Measurements from ENCODE around the gene TAC4.

The TAC4 gene

DNA sequence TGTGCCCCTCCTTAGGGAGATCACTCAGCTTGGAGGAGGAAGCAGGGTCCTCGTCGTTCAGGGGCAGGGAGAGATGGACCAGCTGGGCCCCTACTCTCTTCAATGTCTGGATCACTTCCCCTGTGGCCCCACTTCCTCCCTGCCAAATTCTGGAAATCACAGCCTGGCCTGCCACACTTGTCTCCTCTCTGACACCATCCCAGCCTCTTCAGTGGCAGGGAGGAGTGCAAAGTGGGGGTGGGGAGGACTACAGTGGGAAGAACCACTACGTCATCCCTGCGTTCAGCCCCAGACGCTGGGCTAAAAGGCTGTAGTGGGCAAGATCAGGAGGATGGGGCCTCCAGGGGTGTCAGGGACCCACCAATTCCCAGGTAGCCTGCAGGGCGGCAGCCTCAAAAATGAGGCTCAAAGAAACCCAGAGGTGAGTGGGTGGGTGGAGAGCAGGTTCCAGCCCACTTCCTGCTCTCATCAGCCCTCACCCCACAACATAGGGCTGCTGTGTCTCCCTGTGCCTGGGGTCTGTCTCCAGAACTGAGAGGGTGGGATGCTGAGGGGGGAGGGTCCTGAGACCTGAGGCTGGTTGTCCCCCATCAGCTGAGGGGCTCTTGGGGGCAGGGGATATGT, 25.0 kb upstream of the TAC4 start:
- TF ChIP-seq CTCF (IDR thresholded peaks at IDR 0.05; ENCODE audit: low read depth, low read length): no peak
- no peak overlapping the region for H3K4me3 ChIP-seq (ENCODE audit: low read depth, low read length)

DNA sequence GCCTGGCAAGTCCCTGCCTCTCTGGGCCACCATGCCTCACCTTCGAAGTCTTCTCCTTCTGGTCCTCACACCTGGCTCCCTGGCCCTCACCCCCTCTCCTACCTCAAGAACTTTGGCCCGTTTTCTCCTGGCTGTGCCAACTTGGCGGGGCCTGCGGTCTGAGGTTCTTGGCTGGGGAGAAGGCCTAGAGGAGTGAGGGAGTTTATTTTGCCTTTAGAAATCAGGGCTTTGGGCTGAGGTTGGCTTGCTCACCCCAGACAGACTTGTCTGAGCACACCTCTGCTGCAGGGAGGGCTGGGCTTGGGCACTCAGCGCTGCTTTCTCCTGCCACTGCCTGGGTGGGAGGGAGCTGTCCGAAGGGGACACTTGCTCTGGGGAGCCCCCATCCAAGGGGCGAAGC, 23.3 kb upstream of the TAC4 start:
- TF ChIP-seq CTCF (IDR thresholded peaks at IDR 0.05; ENCODE audit: low read depth, low read length): no peak
- H3K4me3 ChIP-seq (ENCODE audit: low read depth, low read length): no peak overlapping the region

- no peak for TF ChIP-seq CTCF (IDR thresholded peaks at IDR 0.05; ENCODE audit: low read depth, low read length)
- H3K4me3 ChIP-seq (ENCODE audit: low read depth, low read length): no peak overlapping the region
Measured at GRCh38 chr17:49870298-49870697, 22.4 kb upstream of the TAC4 start.

- TF ChIP-seq CTCF (IDR thresholded peaks at IDR 0.05; ENCODE audit: low read depth, low read length): no peak
Measured at GRCh38 chr17:49869038-49869374, 21.1 kb upstream of the TAC4 start.

DNA sequence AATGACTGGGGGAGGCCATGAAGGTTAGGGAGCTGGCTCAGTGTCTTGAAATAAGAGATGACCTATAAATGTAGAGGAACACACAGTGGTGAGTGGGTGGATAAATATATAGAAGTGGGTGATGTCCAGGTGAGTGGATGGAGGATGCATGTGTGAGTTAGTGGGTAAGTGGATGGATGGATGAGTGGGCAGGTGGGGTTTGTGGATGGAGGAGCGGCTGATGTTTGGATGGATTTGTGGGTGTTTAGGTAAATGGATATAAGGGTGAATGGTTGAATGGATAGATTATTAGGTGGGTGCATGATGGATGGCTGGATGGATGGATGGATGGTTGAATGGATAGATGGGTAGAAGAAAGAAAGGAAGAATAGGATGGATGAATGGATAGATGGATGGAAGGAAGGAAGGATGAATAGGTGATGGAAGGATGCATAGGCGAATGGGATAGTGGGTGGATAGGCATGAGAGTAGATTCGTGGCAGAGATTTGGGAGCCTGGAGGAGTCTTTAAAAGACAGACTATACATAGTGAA, 19.1 kb upstream of the TAC4 start:
- TF ChIP-seq CTCF (IDR thresholded peaks at IDR 0.05; ENCODE audit: low read depth, low read length): no peak
- no peak overlapping the region for H3K4me3 ChIP-seq (ENCODE audit: low read depth, low read length)

More at GRCh38 chr17:49869038-49869374, 21.1 kb upstream of the TAC4 start:
- H3K4me3 ChIP-seq (ENCODE audit: low read depth, low read length): no peak overlapping the region

DNA sequence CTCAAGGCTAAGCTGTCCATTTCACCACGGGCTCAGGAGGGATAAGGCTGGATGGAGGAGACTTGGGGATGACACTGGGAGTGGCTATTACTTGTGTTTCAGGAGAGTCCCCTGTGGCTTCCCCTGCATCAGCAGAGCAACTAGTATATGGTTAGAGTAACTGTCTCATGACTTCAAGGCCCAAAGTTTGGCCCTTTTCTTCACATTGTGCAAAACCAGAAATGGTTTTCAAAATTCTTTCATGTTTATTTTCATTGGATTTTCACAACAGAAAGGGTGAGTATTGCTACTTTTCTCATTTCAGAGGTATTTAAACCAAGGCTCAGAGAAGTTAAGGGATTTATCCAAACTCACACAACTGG, 18.1 kb upstream of the TAC4 start:
- no peak for TF ChIP-seq CTCF (IDR thresholded peaks at IDR 0.05; ENCODE audit: low read depth, low read length)
- no peak overlapping the region for H3K4me3 ChIP-seq (ENCODE audit: low read depth, low read length)

GRCh38 chr17:49862781-49863331, 15.0 kb upstream of the TAC4 start:
- no peak overlapping the region for H3K4me3 ChIP-seq (ENCODE audit: low read depth, low read length)
- no peak for TF ChIP-seq CTCF (IDR thresholded peaks at IDR 0.05; ENCODE audit: low read depth, low read length)

All from WI38 (cell line).